UCSD-AML1 (cell line): ENCODE results near the gene NRIP3.
A peak's percentile ranks its signal among the peaks of the same experiment; 100 is the strongest.

Experiments
- DNase-seq: peaks from one replicate; lab custom pipeline; 2025; ENCODE audit not compliant: unreplicated experiment; lab: John Stamatoyannopoulos, UW

The NRIP3 gene

GRCh38 chr11:9003573-9004182, at the start of gene NRIP3:
NRIP3 (minus strand) TSS chr11:9004001; CDS start chr11:9003935, 66 bp downstream.
- peak; percentile 61 for DNase-seq

DNA sequence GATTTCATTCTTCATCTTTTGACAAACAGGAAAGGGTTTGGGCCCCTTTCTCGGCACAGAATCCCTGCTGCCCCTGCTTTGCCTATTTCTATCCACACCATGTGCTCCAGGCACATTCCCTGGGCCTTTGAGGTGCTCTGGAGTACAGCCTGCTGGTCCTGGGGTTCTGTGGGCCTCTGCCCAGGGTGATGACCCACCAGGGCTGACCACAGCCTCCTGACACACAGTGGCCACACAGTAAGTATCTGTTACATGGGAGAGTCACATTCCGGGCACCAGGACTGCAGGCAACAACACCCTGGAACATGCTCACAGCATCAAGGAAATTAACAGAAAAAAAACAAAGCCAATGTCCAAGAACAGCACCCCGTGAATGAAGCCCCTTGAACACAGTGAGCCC, 48.5 kb upstream of the NRIP3 start:
- DNase-seq, result no peak

DNA sequence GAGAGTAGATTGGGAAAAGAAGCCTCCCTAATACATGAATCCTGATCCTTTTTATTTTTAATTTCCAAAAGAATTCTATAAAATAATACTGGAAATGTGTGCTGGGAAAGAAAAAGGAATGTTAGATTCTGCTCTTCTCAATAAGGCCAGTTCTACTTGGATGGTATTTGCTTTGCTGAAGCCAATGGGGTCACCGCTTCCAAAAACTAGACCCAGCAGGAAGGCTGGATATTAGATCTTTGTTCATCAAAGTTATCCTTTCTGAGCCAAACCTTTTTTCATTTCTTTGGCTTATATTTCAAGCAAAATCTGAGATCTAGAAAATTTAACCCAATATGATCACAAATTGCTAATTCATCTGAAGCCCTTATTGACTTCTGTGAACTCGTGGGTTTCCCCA, 46.2 kb upstream of the NRIP3 start:
- no peak for DNase-seq

DNA sequence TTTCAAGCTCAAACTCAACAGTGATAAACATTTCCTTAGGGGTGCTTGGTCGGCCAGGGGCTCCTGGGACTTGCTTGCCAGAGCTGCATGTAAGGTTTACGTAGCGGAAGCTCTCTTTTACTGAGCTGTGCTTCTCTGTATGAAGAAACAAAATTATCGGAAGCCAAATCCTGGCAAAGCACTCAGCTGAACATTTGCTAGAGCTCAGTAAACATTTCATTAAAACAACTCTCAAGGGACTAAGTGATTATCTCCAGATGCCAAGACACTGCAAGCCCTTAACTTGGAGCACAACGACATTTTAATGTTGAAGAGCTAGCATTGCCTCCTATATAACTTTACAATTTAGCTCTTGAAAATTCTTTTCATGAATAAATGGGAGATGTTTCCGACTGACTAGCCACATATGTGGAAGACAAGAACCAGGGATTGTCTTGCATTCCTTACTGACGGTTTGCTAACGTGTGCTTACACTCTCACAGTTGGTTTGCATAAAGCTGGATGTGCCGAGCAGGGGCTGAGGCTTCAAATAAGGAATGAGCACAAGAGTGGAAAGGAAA, 44.2 kb upstream of the NRIP3 start:
- DNase-seq, result no peak

- no peak for DNase-seq
Observed at GRCh38 chr11:9046481-9046880, 42.7 kb upstream of the NRIP3 start.

GRCh38 chr11:9042488-9042887, 38.7 kb upstream of the NRIP3 start:
- no peak for DNase-seq

GRCh38 chr11:9041747-9042146, 37.9 kb upstream of the NRIP3 start:
- DNase-seq, result no peak

DNA sequence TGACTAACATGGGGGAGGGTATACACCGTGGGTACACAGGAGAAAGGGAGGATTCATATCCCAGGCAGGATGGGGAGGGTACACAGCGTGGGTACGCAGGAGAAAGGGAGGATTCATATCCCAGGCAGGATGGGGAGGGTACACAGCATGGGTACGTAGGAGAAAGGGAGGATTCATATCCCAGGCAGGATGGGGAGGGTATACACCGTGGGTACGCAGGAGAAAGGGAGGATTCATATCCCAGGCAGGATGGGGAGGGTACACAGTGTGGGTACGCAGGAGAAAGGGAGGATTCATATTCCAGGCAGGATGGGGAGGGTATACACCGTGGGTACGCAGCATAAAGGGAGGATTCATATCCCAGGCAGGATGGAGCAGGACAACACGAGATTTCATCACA, 36.6 kb upstream of the NRIP3 start:
- DNase-seq, result no peak

DNA sequence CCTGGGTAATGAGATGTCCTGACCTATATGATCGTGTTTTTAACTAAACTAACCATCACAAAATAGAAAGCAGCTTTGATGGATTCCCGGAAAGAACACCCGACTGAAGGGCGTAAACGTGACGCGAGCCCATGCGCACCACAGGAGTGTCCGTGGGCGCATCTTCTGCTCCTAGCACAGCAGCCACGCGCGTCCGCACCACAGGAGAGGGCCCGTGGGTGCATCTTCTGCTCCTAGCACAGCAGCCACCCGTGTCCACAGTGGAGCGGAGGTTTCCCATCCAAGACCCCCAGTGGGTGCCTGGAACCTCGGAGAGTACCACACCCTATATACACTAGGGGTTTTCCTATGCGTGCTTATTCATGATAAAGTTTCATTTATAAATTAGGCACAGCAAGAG, 36.1 kb upstream of the NRIP3 start:
- no peak for DNase-seq

DNA sequence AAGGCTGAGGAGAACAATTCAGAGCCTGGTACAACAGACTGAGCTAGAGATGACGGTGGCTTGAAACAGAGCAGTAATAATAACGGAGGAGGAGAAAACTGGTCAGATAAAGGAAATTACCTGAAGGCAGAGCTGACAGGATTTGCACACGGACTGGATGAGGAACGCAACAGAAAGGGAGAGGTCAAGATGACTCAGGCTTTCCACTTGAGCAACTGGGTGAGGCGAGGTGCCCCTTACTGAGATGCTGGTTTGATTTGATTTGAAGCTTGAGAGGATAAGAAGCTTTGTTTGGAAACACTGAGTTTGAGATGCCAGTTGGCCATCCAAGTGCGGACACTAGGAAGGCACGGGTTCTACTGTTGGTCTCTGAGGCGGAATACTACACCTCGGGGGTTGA, 35.4 kb upstream of the NRIP3 start:
- no peak for DNase-seq

- DNase-seq, result no peak
Observed at GRCh38 chr11:9038541-9038940, 34.7 kb upstream of the NRIP3 start.

DNA sequence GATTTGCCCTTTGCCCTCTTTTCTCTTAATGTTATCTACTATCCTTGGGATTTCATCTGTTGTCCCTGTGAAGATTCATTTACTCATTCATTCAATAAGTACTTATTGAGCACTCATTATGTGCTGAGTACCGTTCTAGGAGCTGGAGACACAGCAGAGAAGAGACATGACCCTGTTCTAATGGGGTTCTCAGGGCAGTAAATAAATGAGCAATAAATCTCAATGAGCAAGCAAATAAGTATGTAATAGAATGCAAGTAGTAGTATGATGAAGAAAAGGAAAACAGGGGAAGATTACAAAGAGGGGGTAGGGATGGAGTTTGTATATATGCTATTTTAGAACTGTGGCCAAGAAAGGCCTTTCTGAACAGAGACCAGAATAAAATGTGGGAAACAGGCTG, 34.2 kb upstream of the NRIP3 start:
- no peak for DNase-seq

GRCh38 chr11:9037046-9037780, 33.4 kb upstream of the NRIP3 start:
- no peak for DNase-seq

DNA sequence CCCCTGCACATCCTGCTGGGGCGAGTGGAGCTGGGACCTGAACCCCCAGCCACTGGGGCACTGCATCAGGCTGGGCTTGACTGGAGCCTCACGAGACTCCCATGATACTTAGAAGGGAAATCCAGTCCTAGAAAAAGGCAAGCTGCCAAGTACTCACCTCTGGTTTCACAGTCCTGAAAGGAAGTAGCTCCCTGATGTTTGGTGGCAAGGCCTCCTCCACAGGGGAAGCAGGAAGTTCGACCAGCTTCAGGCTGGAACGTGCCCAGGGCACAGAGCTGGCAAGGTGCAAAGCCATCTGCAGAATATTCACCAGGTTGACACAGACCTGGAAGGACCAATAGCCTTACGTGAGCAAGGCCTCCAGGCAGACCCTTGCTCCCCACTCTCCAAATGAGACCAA, 26.8 kb upstream of the NRIP3 start:
- peak; percentile 23 for DNase-seq

DNA sequence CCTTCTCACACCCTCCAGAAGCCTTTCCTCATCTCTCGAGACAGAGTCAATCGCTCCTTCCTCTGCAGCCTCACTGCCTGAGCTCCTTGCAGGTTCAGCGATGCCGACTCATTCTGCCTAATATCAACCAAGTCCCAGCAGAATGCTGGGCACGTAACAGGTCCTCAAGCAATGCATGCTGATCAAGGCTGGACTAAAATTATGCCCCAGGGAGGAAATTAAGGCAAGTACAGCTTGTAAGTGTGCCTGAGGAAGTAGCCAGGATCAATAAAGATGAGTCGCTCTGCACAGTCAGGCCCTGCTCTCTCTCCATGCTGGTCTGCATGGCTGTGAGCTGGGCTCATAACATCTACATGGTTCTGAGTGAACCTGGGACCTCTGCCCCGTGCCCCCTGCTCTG, 25.6 kb upstream of the NRIP3 start:
- DNase-seq, result no peak

DNA sequence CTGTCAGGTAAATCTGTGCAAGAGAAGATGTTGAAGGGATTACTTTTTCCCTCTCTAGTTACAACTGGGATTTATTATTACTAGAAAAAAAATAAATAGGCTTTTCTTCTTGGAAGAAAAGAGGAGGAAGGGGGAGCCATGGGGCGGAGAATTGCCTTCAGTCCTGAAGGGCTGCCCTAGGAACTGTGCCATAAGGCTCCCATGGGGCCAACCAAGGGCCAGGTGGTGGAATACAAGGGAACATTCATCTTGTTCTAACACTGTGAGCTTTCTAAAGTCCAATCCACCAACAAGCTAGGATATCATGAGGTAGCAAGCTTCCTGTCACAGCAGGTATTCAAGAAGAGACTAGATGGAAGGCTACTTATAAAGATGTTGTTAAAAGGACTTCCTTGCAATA, 24.8 kb upstream of the NRIP3 start:
- DNase-seq, result no peak

DNA sequence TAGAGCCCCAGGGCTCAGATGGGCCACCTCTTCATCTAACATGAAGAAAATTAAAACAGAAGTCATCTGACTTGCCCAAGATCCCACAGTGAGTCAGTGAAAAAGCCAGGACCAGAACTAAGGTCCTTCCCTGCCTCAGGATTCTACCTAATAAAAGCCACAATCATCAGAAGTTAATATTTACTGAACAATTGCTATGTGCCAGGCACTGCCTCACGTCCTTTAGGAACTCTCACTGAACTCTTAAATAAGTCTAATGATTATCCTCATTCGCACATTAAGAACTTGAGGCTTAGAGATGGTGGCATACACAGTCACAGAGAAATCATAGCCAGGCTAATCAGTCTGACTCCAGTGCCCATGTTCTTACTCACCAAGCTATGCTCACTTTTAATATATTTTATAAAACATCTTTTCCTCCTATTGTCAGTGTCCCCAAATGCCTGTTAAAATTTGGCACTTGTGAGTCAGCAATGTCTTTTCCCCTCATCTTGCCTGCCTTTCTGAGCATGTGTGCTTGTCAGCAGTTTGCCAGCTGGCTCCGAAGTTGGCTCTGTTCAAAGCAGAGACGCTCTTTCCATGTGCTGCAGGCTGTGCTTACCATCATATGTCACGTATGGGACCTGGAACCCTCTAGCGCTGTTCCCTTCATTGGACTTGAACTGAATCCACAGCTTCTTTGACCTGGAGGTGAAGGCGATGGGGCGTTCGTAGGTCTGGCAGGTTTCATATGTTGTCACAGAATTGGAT, 21.5 kb upstream of the NRIP3 start:
- no peak for DNase-seq

DNA sequence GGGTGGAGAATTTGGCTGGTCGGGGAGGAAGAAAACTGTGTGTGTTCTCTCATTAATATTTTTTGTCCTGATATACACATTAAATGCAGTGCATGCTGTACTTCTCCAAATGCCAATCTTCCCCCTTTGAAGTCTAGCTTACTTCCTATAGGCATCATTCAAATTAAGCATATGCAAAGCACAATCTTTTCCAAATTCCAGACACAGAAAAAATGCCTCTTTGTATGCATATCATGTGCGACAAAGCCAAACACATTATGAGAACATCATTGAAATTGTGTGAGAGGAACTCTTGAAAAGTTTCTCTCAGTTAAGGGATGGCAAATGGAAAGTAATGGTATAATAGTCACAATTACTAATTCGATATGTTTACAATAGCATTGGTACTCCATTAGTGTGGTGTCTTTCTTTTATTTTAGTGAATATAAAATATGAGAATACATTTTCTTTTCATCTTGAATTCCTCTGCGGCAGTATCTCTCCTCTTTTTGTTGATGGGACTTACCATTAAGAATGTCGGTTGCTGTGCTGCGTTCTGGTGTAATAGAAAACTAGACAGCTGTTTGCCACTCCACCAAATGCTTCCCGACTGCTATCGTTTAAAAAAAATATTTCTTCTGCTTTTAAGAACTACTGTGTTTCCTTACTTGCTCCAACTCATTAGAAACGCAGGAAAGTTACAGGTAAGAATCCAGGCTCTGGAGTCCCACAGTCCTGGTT, 19.3 kb upstream of the NRIP3 start:
- no peak for DNase-seq

- DNase-seq, result no peak
Observed at GRCh38 chr11:9020916-9021315, 17.1 kb upstream of the NRIP3 start.

DNA sequence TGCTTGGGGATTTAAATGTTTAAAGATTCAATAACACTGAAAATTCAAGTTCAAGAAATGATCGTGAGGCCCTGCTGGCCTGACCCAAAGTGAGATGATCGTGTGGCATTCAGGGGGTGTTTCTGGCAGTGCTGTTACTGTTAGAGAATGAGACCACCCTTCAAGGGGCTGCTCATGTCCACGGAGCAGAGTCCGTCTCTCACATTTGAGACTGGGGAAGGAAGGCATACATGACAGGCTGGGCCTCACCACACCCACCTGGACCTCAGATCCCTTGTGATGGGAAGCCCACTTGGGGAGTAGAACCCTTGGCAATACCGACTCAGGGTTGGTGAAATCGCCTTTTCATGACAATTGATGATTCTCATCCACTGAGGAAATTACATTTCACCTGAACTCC, 16.1 kb upstream of the NRIP3 start:
- no peak for DNase-seq

DNA sequence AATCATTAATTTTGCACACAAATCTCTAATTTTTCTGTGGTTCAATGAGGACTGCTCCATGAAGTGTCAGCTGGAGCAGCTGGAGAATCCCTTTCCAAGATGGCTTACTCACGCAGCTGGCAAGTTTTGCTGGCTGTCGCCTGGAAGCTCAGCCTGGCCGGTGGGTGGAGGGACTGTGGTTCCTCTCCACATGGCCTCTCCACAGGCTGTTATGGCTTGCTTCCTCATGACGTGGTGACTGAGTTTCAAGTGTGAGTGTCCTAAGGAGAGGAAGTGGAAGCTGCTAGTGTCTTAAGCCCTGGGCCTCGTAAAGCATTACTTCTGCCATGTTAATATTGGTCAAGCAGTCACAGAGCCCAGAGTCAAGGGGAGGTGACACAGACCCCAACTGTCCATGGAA, 14.0 kb upstream of the NRIP3 start:
- DNase-seq, result peak; percentile 41
